Pancreas (tissue), 10 donors: ENCODE data around the gene RAD17. TPM values are rescaled to one million over a fixed set of nuclear protein-coding genes. Genes with fewer than 3 reads are reported as not detected.
A peak's percentile ranks its signal among the peaks of the same experiment; 100 is the strongest.
"Not testable (repeated sequence)": the region's sequence is repeated elsewhere in the genome, so short reads cannot be mapped to it uniquely, and the experiment has no call there.

Source experiments
- ATAC-seq, 4 donors: fragments of 200-7000 bp; cut with Tn5 transposase; one replicate each; pipeline versions ENCODE4 v1.8.0 to v1.9.1; 2020; ENCODE audit warnings: mild to moderate bottlenecking in 4 of 4, moderate library complexity in 4 of 4
- DNase-seq, 6 donors: peaks; one replicate each; pipeline ENCODE4 v3.0.0-alpha.2; 2020
- FAIRE-seq: peaks from 2 replicates; lab custom pipeline; 2012; peaks lifted over from hg19 to GRCh38; lab: Jason Lieb, UNC
- H3K27ac ChIP-seq, 4 donors: fragments of 200-600 bp; sonication (generic); 1 replicate in 3 of 4; 2 replicates in 1 of 4; pipeline versions ENCODE4 v1.5.0 to v1.8.0; 2020
- H3K27me3 ChIP-seq, 4 donors: fragments of 200-600 bp; one replicate each; pipeline ENCODE4 v1.8.0; 2021
- H3K36me3 ChIP-seq, 3 donors: fragments of 200-600 bp; sonication (generic) in 1 of 3; one replicate each; pipeline versions ENCODE4 v1.5.0 to v1.8.0; 2020 to 2021
- H3K4me1 ChIP-seq, 3 donors: fragments of 200-600 bp; one replicate each; pipeline ENCODE4 v1.8.0; 2021
- H3K4me3 ChIP-seq, 4 donors: fragments of 200-600 bp; sonication (generic) in 2 of 4; one replicate each; pipeline versions ENCODE4 v1.5.0 to v1.8.0; 2020 to 2021
- H3K9me3 ChIP-seq, 4 donors: fragments of 200-600 bp; one replicate each; pipeline ENCODE4 v1.8.0; 2021
- CTCF ChIP-seq, 4 donors: fragments of 200-600 bp; sonication (generic) in 3 of 4; IDR thresholded peaks; one replicate each; pipeline versions ENCODE4 v1.5.0 to v1.8.0; 2021; ENCODE audit warnings: antibody characterized with exemption in 4 of 4
- WGBS, 2 donors: extraction: QIAGEN DNeasy Blood & Tissue Kit; methylation state at CpG; one replicate each; pipeline ENCODE4 v1.1.7; 2013; 5-methylcytosine and 5-hydroxymethylcytosine counted together
- intact Hi-C, 3 donors: fragments of 100-400 bp; cut with DNase I; formaldehyde crosslinking; loops; one replicate each; pipeline versions ENCODE4 v1.11.1 to v1.14.2; 2022
- polyA plus RNA-seq, 2 donors: library from polyadenylated mRNA; stranded (reverse); fragments of 200-250 nt; gene quantifications; one replicate each; pipeline ENCODE4 v1.2.3, GENCODE V29; 2013
- total RNA-seq, 6 donors: library from RNA; stranded (reverse); fragmentation: NEBNext Ultra II Directional in 4 of 6; extraction: Animal tissue kit (Norgen Biotek cat#: 25700) in 4 of 6; gene quantifications; one replicate each; pipeline versions ENCODE4 v1.2.1 to v1.2.4, GENCODE V29; 2021 to 2023
- donor health status: healthy with polysubstance abuse.
- donor health status: DM: no; HTN: no; CAD: no; lungs with moderate emphysema.
- donor health status: DM: no; HTN: no; CAD: no.
- donor health status: control.
- donor health status: control.
- donor health status: Bipolar disorder and iron deficiency.
- donor health status: DM: yes; HTN: yes; CAD: no.
- donor health status: DM: no; HTN: no; CAD: no.
- donor health status: DM: no; HTN: no; CAD: no.
- donor health status: DM: yes; HTN: yes; CAD: no.

Gene RAD17
- total RNA-seq (10 to 100 TPM in 5 of 6 donors, 1 to 10 TPM in 1; 8.0 to 15.3 (median 11.3) TPM), polyA plus RNA-seq (10 to 100 TPM in 1 of 2 donors, 1 to 10 TPM in 1; 9.5 to 16.8 TPM)

- H3K4me1 ChIP-seq: peaks cover 5 to 18% (median 6%) of the 10 kb centered on the region in 3 donors
Observed at GRCh38 chr5:69369340-69370121, at the start of gene RAD17, which contains the start of the genes AK6 and TAF9. Gene RAD17 (plus strand): TSS chr5:69369818. CDS start chr5:69372209, 2,391 bp downstream. Gene AK6 (minus strand): TSS chr5:69369520. CDS start chr5:69369490, 30 bp downstream. Gene TAF9 (minus strand): TSS chr5:69369520. CDS start chr5:69365737, 3,783 bp downstream.

GRCh38 chr5:69326365-69326764, 43.3 kb upstream of the RAD17 start:
- TF ChIP-seq CTCF (IDR thresholded peaks at IDR 0.05): no peak
- DNase-seq: no peak

More at GRCh38 chr5:69369340-69370121, at the start of gene RAD17, which contains the start of the genes AK6 and TAF9:
- peak; percentile 96 to 99 (median 98) for ATAC-seq
- intact Hi-C loops: no loop called here
- no peaks in the 10 kb centered on the region for H3K9me3 ChIP-seq
- H3K27ac ChIP-seq: peak within 1 kb of the TSS; percentile 98 to 100 (median 99)
- 0% methylated on average over 48 to 66 of the region's 66 CpGs for WGBS, 2 donors
- no peak for TF ChIP-seq CTCF (IDR thresholded peaks at IDR 0.05)
- H3K36me3 ChIP-seq: peaks cover 0 to 17% (median 9%) of the 10 kb centered on the region in 3 donors
- no peak for FAIRE-seq
- H3K27me3 ChIP-seq: no peaks in the 10 kb centered on the region
- DNase-seq: peak; percentile 89 to 97 (median 92)
- peak within 1 kb of the TSS; percentile 66 to 85 (median 73) for H3K4me3 ChIP-seq

GRCh38 chr5:69329905-69330489, 39.6 kb upstream of the RAD17 start:
- TF ChIP-seq CTCF (IDR thresholded peaks at IDR 0.05): no peak
- Histone ChIP-seq H3K27me3 (no peaks in the 10 kb centered on the region), H3K4me3 (no peak overlapping the region), H3K4me1 (peaks cover 0 to 5% (median 3%) of the 10 kb centered on the region in 3 donors), H3K9me3 (no peaks in the 10 kb centered on the region), H3K27ac (no peak overlapping the region), H3K36me3 (no peaks in the 10 kb centered on the region)
- intact Hi-C loops: no loop called here
- ATAC-seq (no peak), FAIRE-seq (no peak), DNase-seq (no peak)
- whole genome bisulfite sequencing, 2 donors: 69 to 72% methylated on average over 9 of the region's 9 CpGs

More at GRCh38 chr5:69326365-69326764, 43.3 kb upstream of the RAD17 start:
- Histone ChIP-seq H3K4me3 (no peak overlapping the region), H3K36me3 (no peaks in the 10 kb centered on the region), H3K9me3 (no peaks in the 10 kb centered on the region), H3K27me3 (no peaks in the 10 kb centered on the region), H3K27ac (no peak overlapping the region), H3K4me1 (no peaks in the 10 kb centered on the region)
- intact Hi-C loops: no loop called here
- WGBS, 2 donors: 92 to 100% methylated on average over 1 of the region's 1 CpG
- no peak for FAIRE-seq
- ATAC-seq: no peak

- Histone ChIP-seq H3K9me3 (no peaks in the 10 kb centered on the region), H3K4me1 (peaks cover 0 to 5% (median 3%) of the 10 kb centered on the region in 3 donors), H3K27me3 (no peaks in the 10 kb centered on the region), H3K36me3 (no peaks in the 10 kb centered on the region), H3K4me3 (peak overlapping the region; percentile 32 to 72 (median 61)), H3K27ac (peak overlapping the region; percentile 59 to 88 (median 78))
- ATAC-seq (peak; percentile 32 to 69 (median 60)), FAIRE-seq (no peak), DNase-seq (peak in 2 of 6 donors; percentile 16 to 22)
- no peak for TF ChIP-seq CTCF (IDR thresholded peaks at IDR 0.05)
- intact Hi-C loops: no loop called here
- WGBS, 2 donors: 18 to 22% methylated on average over 11 of the region's 11 CpGs
Observed at GRCh38 chr5:69331528-69332445, 37.8 kb upstream of the RAD17 start.

GRCh38 chr5:69333668-69334315, 35.8 kb upstream of the RAD17 start:
- H3K36me3 ChIP-seq, FAIRE-seq, H3K4me1 ChIP-seq, H3K9me3 ChIP-seq, intact Hi-C loops, H3K27me3 ChIP-seq, H3K4me3 ChIP-seq: not testable (repeated sequence)
- ATAC-seq (peak; percentile 4 to 26 (median 15)), DNase-seq (peak in 4 of 6 donors; percentile 22 to 72 (median 32))
- 91 to 95% methylated on average over 25 of the region's 25 CpGs for WGBS, 2 donors
- H3K27ac ChIP-seq: peak overlapping the region in 1 of 4 donors; percentile 33
